B cell (primary cell): ENCODE data around the gene MOB3B. TPM values are rescaled to one million over a fixed set of nuclear protein-coding genes. Genes with fewer than 3 reads are reported as not detected.

Experiments
- ATAC-seq: fragments of 200-7000 bp; cut with Tn5 transposase; one replicate; pipeline ENCODE4 v1.10.0; 2021; ENCODE audit warnings: low read depth, mild to moderate bottlenecking, moderate number of reproducible peaks, moderate library complexity
- CTCF ChIA-PET: fragments of 350-600 bp; sonication (Branson Sonifier 250); formaldehyde crosslinking; loops from one replicate; lab custom pipeline; 2021; ENCODE audit warnings: antibody characterized with exemption, inconsistent platforms; lab: Charles Lee
- POLR2A ChIA-PET: fragments of 350-600 bp; sonication (Branson Sonifier 250); formaldehyde crosslinking; loops from one replicate; lab custom pipeline; 2021; ENCODE audit warnings: antibody characterized with exemption; lab: Charles Lee
- DNase-seq: peaks from one replicate; pipeline ENCODE4 v3.0.0; 2013
- H2AFZ ChIP-seq: 2 replicates; pipeline ENCODE4 v1.6.1; 2012; ENCODE audit warnings: mild to moderate bottlenecking, low read depth, low read length; ENCODE audit not compliant: insufficient read depth, poor library complexity, severe bottlenecking
- H3K27ac ChIP-seq, 2 donors: 1 replicate in 1 of 2; 2 replicates in 1 of 2; pipeline ENCODE4 v1.5.1; 2012 to 2013; ENCODE audit warnings: low read length in 2 of 2, mild to moderate bottlenecking in 2 of 2, moderate library complexity in 1 of 2
- H3K27me3 ChIP-seq, 4 experiments: fragments of 200-600 bp in 1 of 4; sonication (generic) in 1 of 4; replicated peaks in 1 of 4; 1 replicate in 2 of 4; 2 replicates in 2 of 4; pipeline versions ENCODE4 v1.6.1 to v1.7.0; 2013 to 2016; ENCODE audit warnings: low read length in 3 of 4, mild to moderate bottlenecking in 2 of 4, mixed read lengths in 1 of 4, moderate library complexity in 1 of 4; ENCODE audit not compliant: insufficient read depth in 4 of 4, control insufficient read depth in 3 of 4; ENCODE audit errors: control extremely low read depth in 1 of 4
- H3K36me3 ChIP-seq, 2 experiments: replicated peaks in 1 of 2; 1 replicate in 1 of 2; 2 replicates in 1 of 2; pipeline versions ENCODE4 v1.6.1 to v1.7.1; 2013; ENCODE audit warnings: low read length in 1 of 2; ENCODE audit not compliant: insufficient read depth in 2 of 2, control insufficient read depth in 1 of 2; ENCODE audit errors: control extremely low read depth in 1 of 2, extremely low read depth in 1 of 2
- H3K4me1 ChIP-seq, 2 donors: fragments of 200-600 bp in 1 of 2; sonication (generic) in 1 of 2; 1 replicate in 1 of 2; 2 replicates in 1 of 2; pipeline versions ENCODE4 v1.5.1 to v1.6.1; 2013 to 2017; ENCODE audit warnings: low read length in 2 of 2; ENCODE audit not compliant: control insufficient read depth in 2 of 2, insufficient read depth in 2 of 2
- H3K4me2 ChIP-seq: replicated peaks from 2 replicates; pipeline ENCODE3; 2012; ENCODE audit warnings: mild to moderate bottlenecking, low read depth, low read length; ENCODE audit not compliant: poor library complexity, severe bottlenecking
- H3K4me3 ChIP-seq, 5 experiments: fragments of 200-600 bp in 1 of 5; sonication (generic) in 1 of 5; 1 replicate in 3 of 5; 2 replicates in 2 of 5; pipeline versions ENCODE4 v1.5.1 to v1.7.0; 2011 to 2016; ENCODE audit warnings: low read length in 4 of 5, mild to moderate bottlenecking in 4 of 5, low read depth in 2 of 5, control low read depth in 1 of 5, moderate library complexity in 1 of 5; ENCODE audit not compliant: insufficient read depth in 1 of 5; ENCODE audit errors: control extremely low read depth in 1 of 5, extremely low read depth in 1 of 5
- H3K79me2 ChIP-seq: fragments of 200-600 bp; sonication (generic); one replicate; pipeline ENCODE4 v1.6.0; 2016; ENCODE audit warnings: low read length; ENCODE audit not compliant: control insufficient read depth, insufficient read depth
- H3K9ac ChIP-seq: fragments of 200-600 bp; sonication (generic); 2 replicates; pipeline ENCODE4 v1.6.1; 2017; ENCODE audit warnings: mild to moderate bottlenecking, low read length, moderate library complexity
- H3K9me3 ChIP-seq, 3 donors: one replicate each; pipeline versions ENCODE4 v1.6.1 to v1.7.1; 2013; ENCODE audit warnings: low read length in 2 of 3; ENCODE audit not compliant: control insufficient read depth in 2 of 3, insufficient read depth in 1 of 3; ENCODE audit errors: control extremely low read depth in 1 of 3
- H4K20me1 ChIP-seq: 2 replicates; pipeline ENCODE4 v1.6.0; 2012; ENCODE audit warnings: mild to moderate bottlenecking, low read length; ENCODE audit not compliant: insufficient read depth, control insufficient read depth, poor library complexity, severe bottlenecking
- H3K27ac Mint-ChIP-seq: one replicate; pipeline ENCODE4 v1.8.0; 2021; ENCODE audit warnings: mixed read lengths
- H3K27me3 Mint-ChIP-seq: one replicate; pipeline ENCODE4 v1.8.0; 2021; ENCODE audit warnings: mixed read lengths
- H3K4me1 Mint-ChIP-seq: one replicate; pipeline ENCODE4 v1.8.0; 2021; ENCODE audit warnings: mixed read lengths
- H3K4me3 Mint-ChIP-seq: one replicate; pipeline ENCODE4 v1.8.0; 2021; ENCODE audit warnings: mixed read lengths
- H3K9me3 Mint-ChIP-seq: one replicate; pipeline ENCODE4 v1.8.0; 2022; ENCODE audit warnings: mixed read lengths; ENCODE audit not compliant: insufficient read depth
- EZH2 ChIP-seq: IDR thresholded peaks from 2 replicates; pipeline ENCODE4 v1.6.1; 2012; ENCODE audit warnings: borderline replicate concordance, low read depth, mild to moderate bottlenecking, moderate library complexity, low read length; ENCODE audit not compliant: insufficient read depth, poor library complexity, severe bottlenecking
- WGBS: methylation state at CpG from one replicate; pipeline ENCODE4 v1.1.5; 2013; ENCODE audit warnings: missing lambda C conversion rate; ENCODE audit not compliant: insufficient coverage; 5-methylcytosine and 5-hydroxymethylcytosine counted together
- intact Hi-C: fragments of 100-400 bp; cut with micrococcal nuclease; formaldehyde crosslinking; loops from one replicate; pipeline ENCODE4 v1.10.0; 2022
- polyA plus RNA-seq: library from polyadenylated mRNA; depleted of rRNA; stranded (reverse); fragments of >200 nt; gene quantifications from 2 replicates; pipeline ENCODE4 v1.2.3, GENCODE V29; 2012
- total RNA-seq, 2 donors: library from RNA; stranded (reverse); fragments of 120-200 nt in 1 of 2; gene quantifications; 1 replicate in 1 of 2; 2 replicates in 1 of 2; pipeline versions ENCODE4 v1.2.3 to v1.2.4, GENCODE V29; 2013 to 2022
- TF ChIP-seq, protein P1 (sequence below): fragments of 200-600 bp; IDR thresholded peaks from one replicate; pipeline ENCODE4 v1.8.0; 2022; ENCODE audit warnings: antibody characterized with exemption, mild to moderate bottlenecking

The MOB3B gene
- total and polyA plus RNA-seq, 2 donors (not counting 1 experiment from before 2014, with no cell fraction given): 7.3 to 7.9 TPM

DNA sequence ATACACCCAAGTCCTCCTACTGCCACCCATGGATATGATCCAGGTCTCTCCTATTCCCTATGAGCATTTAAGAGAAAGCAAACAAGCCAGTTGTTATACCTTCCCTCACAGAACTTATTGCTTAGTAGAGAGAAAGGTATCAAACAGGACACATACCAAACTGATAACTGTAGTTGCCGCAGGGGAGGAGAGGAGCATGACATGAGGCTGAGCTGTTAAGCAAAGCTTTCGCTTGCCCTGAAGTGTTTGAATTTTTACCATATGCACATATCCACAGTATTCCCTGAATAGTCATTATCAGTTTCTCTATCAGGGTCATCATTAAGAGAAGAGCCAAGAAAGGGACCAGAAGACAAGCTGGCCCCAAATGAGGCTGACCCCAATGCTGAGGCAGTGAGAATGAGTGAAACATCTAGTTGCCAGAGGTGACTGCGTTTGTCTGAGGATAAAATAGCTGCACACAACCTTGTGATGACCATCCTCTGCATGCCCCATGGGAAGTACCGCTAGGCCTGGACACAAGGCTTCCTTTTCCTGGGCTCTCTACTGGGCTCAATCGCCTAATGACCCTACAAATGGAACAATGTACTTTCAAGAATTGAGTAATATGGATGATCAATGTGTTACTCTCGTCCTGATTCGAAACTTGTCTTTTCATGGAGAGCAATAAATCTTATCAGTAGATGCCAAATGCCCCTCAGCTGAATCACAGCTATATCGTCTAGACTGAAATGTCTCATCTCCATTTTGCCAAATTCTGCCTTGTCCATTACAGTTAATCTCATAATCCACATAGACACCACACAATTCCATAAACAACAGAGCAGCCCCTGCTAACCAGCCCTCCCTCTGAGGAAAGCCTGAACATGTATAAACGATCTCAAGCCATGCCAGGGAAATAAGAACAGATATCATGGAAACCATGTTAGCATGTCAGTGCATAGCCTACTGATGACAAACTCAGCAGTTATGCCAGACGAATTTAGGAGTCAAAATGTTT lies 9.8 kb downstream of the MOB3B start:
- no peak overlapping the region for H3K4me2 ChIP-seq
- H3K36me3 ChIP-seq: peaks cover 0 to 3% of the 10 kb centered on the region in 2 experiments
- ATAC-seq (no peak), DNase-seq (no peak)
- no peak overlapping the region for H2AFZ ChIP-seq
- H3K27ac ChIP-seq: no peak overlapping the region
- Mint-ChIP-seq H3K4me1 (peaks cover 57% of the 10 kb centered on the region), H3K4me3 (no peak overlapping the region), H3K27ac (no peak overlapping the region), H3K9me3 (no peaks in the 10 kb centered on the region), H3K27me3 (no peaks in the 10 kb centered on the region)
- TF ChIP-seq, protein P1, sequence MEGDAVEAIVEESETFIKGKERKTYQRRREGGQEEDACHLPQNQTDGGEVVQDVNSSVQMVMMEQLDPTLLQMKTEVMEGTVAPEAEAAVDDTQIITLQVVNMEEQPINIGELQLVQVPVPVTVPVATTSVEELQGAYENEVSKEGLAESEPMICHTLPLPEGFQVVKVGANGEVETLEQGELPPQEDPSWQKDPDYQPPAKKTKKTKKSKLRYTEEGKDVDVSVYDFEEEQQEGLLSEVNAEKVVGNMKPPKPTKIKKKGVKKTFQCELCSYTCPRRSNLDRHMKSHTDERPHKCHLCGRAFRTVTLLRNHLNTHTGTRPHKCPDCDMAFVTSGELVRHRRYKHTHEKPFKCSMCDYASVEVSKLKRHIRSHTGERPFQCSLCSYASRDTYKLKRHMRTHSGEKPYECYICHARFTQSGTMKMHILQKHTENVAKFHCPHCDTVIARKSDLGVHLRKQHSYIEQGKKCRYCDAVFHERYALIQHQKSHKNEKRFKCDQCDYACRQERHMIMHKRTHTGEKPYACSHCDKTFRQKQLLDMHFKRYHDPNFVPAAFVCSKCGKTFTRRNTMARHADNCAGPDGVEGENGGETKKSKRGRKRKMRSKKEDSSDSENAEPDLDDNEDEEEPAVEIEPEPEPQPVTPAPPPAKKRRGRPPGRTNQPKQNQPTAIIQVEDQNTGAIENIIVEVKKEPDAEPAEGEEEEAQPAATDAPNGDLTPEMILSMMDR: no peak
- TF ChIP-seq EZH2: no peak
- peaks cover 96% of the 10 kb centered on the region for H3K79me2 ChIP-seq
- WGBS: 94% methylated on average over 7 of the region's 10 CpGs
- H3K27me3 ChIP-seq: no peaks in the 10 kb centered on the region
- H3K9ac ChIP-seq: no peak overlapping the region
- no peaks in the 10 kb centered on the region for H3K9me3 ChIP-seq
- H3K4me1 ChIP-seq: peaks cover 0 to 8% of the 10 kb centered on the region in 2 donors
- ChIA-PET POLR2A (no interaction called here), CTCF (no interaction called here)
- no peak overlapping the region for H3K4me3 ChIP-seq
- peaks cover 47% of the 10 kb centered on the region for H4K20me1 ChIP-seq
- intact Hi-C loops: no loop called here

DNA sequence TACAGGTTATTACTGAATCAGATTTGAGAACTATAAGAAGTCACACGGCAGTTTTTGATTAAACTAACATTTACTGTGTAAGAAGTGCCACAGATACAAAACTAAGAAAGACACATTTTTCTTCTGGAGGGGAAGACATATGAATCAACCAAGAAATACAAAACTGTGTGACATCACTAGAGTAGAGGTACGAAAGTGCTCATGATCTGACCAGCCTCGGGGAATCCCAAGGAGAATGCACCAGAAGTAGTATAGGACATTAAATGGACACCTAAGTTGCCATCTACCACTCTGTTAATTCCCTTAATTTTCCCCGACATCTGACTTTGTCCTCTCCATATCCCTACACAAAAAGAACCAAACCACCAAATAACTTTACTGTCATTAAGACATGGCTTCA lies 10.8 kb downstream of the MOB3B start:
- ATAC-seq: no peak
- ChIA-PET CTCF (interaction anchor here (1.5 kb wide), 1 partner anchor 186 kb away, joined by 4 read pairs; no protein-coding TSS in a partner anchor), POLR2A (no interaction called here)
- no peak overlapping the region for H3K9ac ChIP-seq
- no peak for DNase-seq
- WGBS: 100% methylated on average over 1 of the region's 4 CpGs
- Mint-ChIP-seq H3K27ac (no peak overlapping the region), H3K27me3 (no peaks in the 10 kb centered on the region), H3K4me3 (no peak overlapping the region), H3K4me1 (peaks cover 52% of the 10 kb centered on the region), H3K9me3 (no peaks in the 10 kb centered on the region)
- intact Hi-C loops: no loop called here
- no peaks in the 10 kb centered on the region for H3K9me3 ChIP-seq
- H3K79me2 ChIP-seq: peaks cover 96% of the 10 kb centered on the region
- H3K36me3 ChIP-seq: peaks cover 0 to 4% of the 10 kb centered on the region in 2 experiments
- no peak overlapping the region for H3K4me3 ChIP-seq
- H3K4me1 ChIP-seq: peaks cover 0 to 9% of the 10 kb centered on the region in 2 donors
- H4K20me1 ChIP-seq: peaks cover 57% of the 10 kb centered on the region
- H3K27me3 ChIP-seq: no peaks in the 10 kb centered on the region
- H3K27ac ChIP-seq: no peak overlapping the region
- TF ChIP-seq, protein P1: no peak
- TF ChIP-seq EZH2: no peak
- H2AFZ ChIP-seq: no peak overlapping the region
- no peak overlapping the region for H3K4me2 ChIP-seq
